ENCODE measurements around the gene ZNF260.

DNA sequence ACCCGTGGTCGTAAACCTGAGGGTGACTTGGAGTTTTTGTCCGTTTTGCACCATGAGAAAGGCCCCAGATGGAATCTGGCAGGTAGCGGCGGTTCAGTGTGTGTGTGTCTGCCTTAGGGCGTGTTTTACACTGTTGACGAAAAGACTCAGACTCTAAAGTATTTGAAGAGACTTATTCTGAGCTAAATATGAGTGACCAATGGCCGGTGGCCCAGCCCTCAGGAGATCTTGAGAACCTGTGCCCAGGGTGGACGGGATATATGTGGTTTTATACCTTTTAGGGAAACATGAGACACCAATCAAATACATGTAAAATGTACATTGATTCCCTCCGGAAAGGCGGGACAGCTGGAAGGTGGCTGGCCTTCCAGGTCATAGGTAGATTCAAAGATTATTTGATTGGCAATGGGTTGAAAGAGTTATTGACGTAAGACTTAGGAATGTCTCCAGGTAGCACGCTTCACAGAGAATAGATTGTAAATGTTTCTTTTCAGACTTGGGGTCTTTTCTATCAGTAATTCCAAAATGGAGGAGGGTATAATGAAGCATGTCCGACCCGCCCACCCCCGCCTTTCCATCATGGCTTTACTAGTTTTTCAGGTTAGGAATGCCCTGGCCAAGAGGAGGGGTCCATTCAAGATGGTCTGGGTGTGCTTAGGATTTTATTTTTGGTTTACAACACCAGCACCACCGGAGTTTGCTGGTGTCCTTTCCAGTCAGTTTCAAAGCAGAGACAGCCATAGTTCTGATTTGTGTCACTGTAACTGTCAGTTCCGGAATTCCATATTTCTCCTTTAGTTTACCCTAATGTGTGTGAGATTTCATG, 46.0 kb upstream of the ZNF260 start:
- TF ChIP-seq CTCF (IDR thresholded peaks at IDR 0.05) (no peak), POLR2A (IDR thresholded peaks at IDR 0.05) (no peak)

All from body of pancreas (tissue), 4 donors.